Activated naive CD8-positive, alpha-beta T cell treated with anti-CD3 and anti-CD28 coated beads, Interleukin-2, amount 10 ng/mL, durations not matched to agents 7 days and 5 days (primary cell): ENCODE measurements around the gene FCAMR. TPM values are rescaled to one million over a fixed set of nuclear protein-coding genes. Genes with fewer than 3 reads are reported as not detected.

Experiments used
- ATAC-seq: fragments of 150-1000 bp; cut with Tn5 transposase; one replicate; pipeline ENCODE4 v1.10.0; 2021; ENCODE audit warnings: low read depth, moderate library complexity
- POLR2A ChIA-PET: fragments of 350-600 bp; sonication (Branson Sonifier 250); formaldehyde crosslinking; loops from one replicate; lab custom pipeline; 2021; ENCODE audit warnings: antibody characterized with exemption; lab: Charles Lee
- DNase-seq: peaks from one replicate; pipeline ENCODE4 v3.0.0; 2021
- H3K27ac Mint-ChIP-seq: one replicate; pipeline ENCODE4 v1.8.0; 2022; ENCODE audit warnings: mild to moderate bottlenecking, mixed read lengths
- H3K27me3 Mint-ChIP-seq: one replicate; pipeline ENCODE4 v1.8.0; 2022; ENCODE audit warnings: mild to moderate bottlenecking, moderate library complexity, mixed read lengths
- H3K36me3 Mint-ChIP-seq: one replicate; pipeline ENCODE4 v1.8.0; 2021; ENCODE audit warnings: mild to moderate bottlenecking, mixed read lengths
- H3K4me1 Mint-ChIP-seq: one replicate; pipeline ENCODE4 v1.8.0; 2021; ENCODE audit warnings: mixed read lengths
- H3K4me3 Mint-ChIP-seq: one replicate; pipeline ENCODE4 v1.8.0; 2022; ENCODE audit warnings: mild to moderate bottlenecking, moderate library complexity, mixed read lengths
- H3K9me3 Mint-ChIP-seq: one replicate; pipeline ENCODE4 v1.8.0; 2021; ENCODE audit warnings: mixed read lengths
- total RNA-seq, 2 experiments: library from RNA; stranded (reverse); gene quantifications; one replicate each; pipeline ENCODE4 v1.2.3, GENCODE V29; 2021

FCAMR gene
- total RNA-seq, 2 experiments from 2014 or later = 0.22 TPM; not detected in 1

GRCh38 chr1:206982216-206982615 is 12.0 kb upstream of the FCAMR start:
- no peaks in the 10 kb centered on the region for H3K36me3 Mint-ChIP-seq
- no peaks in the 10 kb centered on the region for H3K4me1 Mint-ChIP-seq
- no peaks in the 10 kb centered on the region for H3K9me3 Mint-ChIP-seq
- H3K27me3 Mint-ChIP-seq = peaks cover 55% of the 10 kb centered on the region
- H3K27ac Mint-ChIP-seq = no peak overlapping the region
- DNase-seq (peak; percentile 63), ATAC-seq (peak; percentile 82)
- POLR2A ChIA-PET = interaction anchor here (1.0 to 1.4 kb wide), 5 partner anchors 42 to 246 kb away, joined by 3 to 5 read pairs (median 3); no protein-coding TSS in a partner anchor
- no peak overlapping the region for H3K4me3 Mint-ChIP-seq

- no peak for DNase-seq
- POLR2A ChIA-PET = interaction anchor here (0.7 to 1.2 kb wide), 3 partner anchors 43 to 210 kb away, joined by 3 to 5 read pairs (median 5); no protein-coding TSS in a partner anchor
- Mint-ChIP-seq H3K36me3 (no peaks in the 10 kb centered on the region), H3K27ac (no peak overlapping the region), H3K9me3 (no peaks in the 10 kb centered on the region), H3K4me1 (no peaks in the 10 kb centered on the region), H3K27me3 (peaks cover 49% of the 10 kb centered on the region), H3K4me3 (no peak overlapping the region)
- no peak for ATAC-seq
Observed at GRCh38 chr1:206979379-206980043, 9.3 kb upstream of the FCAMR start.

- ATAC-seq = no peak
- Mint-ChIP-seq H3K4me3 (no peak overlapping the region), H3K27me3 (peaks cover 38% of the 10 kb centered on the region), H3K27ac (no peak overlapping the region), H3K36me3 (no peaks in the 10 kb centered on the region), H3K9me3 (no peaks in the 10 kb centered on the region), H3K4me1 (peaks cover 2% of the 10 kb centered on the region)
- POLR2A ChIA-PET = no interaction called here
- no peak for DNase-seq
Observed at GRCh38 chr1:206978259-206978658, 8.0 kb upstream of the FCAMR start.

GRCh38 chr1:206975306-206975705 is 5.0 kb upstream of the FCAMR start:
- Mint-ChIP-seq H3K9me3 (no peaks in the 10 kb centered on the region), H3K36me3 (no peaks in the 10 kb centered on the region), H3K4me3 (no peak overlapping the region), H3K27me3 (peaks cover 46% of the 10 kb centered on the region), H3K4me1 (peaks cover 2% of the 10 kb centered on the region), H3K27ac (no peak overlapping the region)
- DNase-seq = no peak
- ATAC-seq = no peak
- POLR2A ChIA-PET = interaction anchor here (1.3 kb wide), 1 partner anchor 53 kb away, joined by 5 read pairs; the partner anchor contains the start of gene FCMR

GRCh38 chr1:206974140-206974539 is 3.9 kb upstream of the FCAMR start:
- no peak for DNase-seq
- peaks cover 54% of the 10 kb centered on the region for H3K27me3 Mint-ChIP-seq
- H3K36me3 Mint-ChIP-seq = no peaks in the 10 kb centered on the region
- H3K9me3 Mint-ChIP-seq = no peaks in the 10 kb centered on the region
- no peak overlapping the region for H3K4me3 Mint-ChIP-seq
- POLR2A ChIA-PET = no interaction called here
- H3K27ac Mint-ChIP-seq = no peak overlapping the region
- ATAC-seq = no peak
- H3K4me1 Mint-ChIP-seq = peaks cover 2% of the 10 kb centered on the region

- no peak overlapping the region for H3K4me3 Mint-ChIP-seq
- H3K4me1 Mint-ChIP-seq = peaks cover 14% of the 10 kb centered on the region
- no peak for ATAC-seq
- no peak for DNase-seq
- POLR2A ChIA-PET = no interaction called here
- H3K36me3 Mint-ChIP-seq = no peaks in the 10 kb centered on the region
- no peaks in the 10 kb centered on the region for H3K9me3 Mint-ChIP-seq
- H3K27ac Mint-ChIP-seq = no peak overlapping the region
- peaks cover 45% of the 10 kb centered on the region for H3K27me3 Mint-ChIP-seq
Observed at GRCh38 chr1:206972728-206973127, 2.5 kb upstream of the FCAMR start.

- Mint-ChIP-seq H3K27me3 (peaks cover 32% of the 10 kb centered on the region), H3K27ac (no peak overlapping the region), H3K36me3 (no peaks in the 10 kb centered on the region), H3K4me1 (peaks cover 27% of the 10 kb centered on the region), H3K9me3 (no peaks in the 10 kb centered on the region), H3K4me3 (no peak overlapping the region)
- DNase-seq (no peak), ATAC-seq (no peak)
- POLR2A ChIA-PET = no interaction called here
Observed at GRCh38 chr1:206971029-206971655, 882 bp upstream of the FCAMR start.

GRCh38 chr1:206969090-206969489 is 1.2 kb downstream of the FCAMR start:
- Mint-ChIP-seq H3K27me3 (peaks cover 32% of the 10 kb centered on the region), H3K27ac (no peak overlapping the region), H3K4me1 (peaks cover 28% of the 10 kb centered on the region), H3K9me3 (no peaks in the 10 kb centered on the region), H3K36me3 (no peaks in the 10 kb centered on the region), H3K4me3 (no peak overlapping the region)
- DNase-seq (no peak), ATAC-seq (no peak)
- POLR2A ChIA-PET = no interaction called here

GRCh38 chr1:206967096-206967849 is 3.0 kb downstream of the FCAMR start:
- POLR2A ChIA-PET = no interaction called here

GRCh38 chr1:206965781-206966180 is 4.5 kb downstream of the FCAMR start:
- POLR2A ChIA-PET = interaction anchor here (0.6 kb wide), 1 partner anchor 148 kb away, joined by 3 read pairs; no protein-coding TSS in a partner anchor
- H3K27ac Mint-ChIP-seq = no peak overlapping the region

More at GRCh38 chr1:206967096-206967849, 3.0 kb downstream of the FCAMR start:
- peak overlapping the region; percentile 80 for H3K27ac Mint-ChIP-seq
- ATAC-seq (peak; percentile 59), DNase-seq (no peak)
- peak overlapping the region; percentile 78 for H3K4me3 Mint-ChIP-seq
- no peaks in the 10 kb centered on the region for H3K9me3 Mint-ChIP-seq
- H3K36me3 Mint-ChIP-seq = no peaks in the 10 kb centered on the region
- peaks cover 26% of the 10 kb centered on the region for H3K27me3 Mint-ChIP-seq
- peaks cover 43% of the 10 kb centered on the region for H3K4me1 Mint-ChIP-seq

GRCh38 chr1:206963740-206964139 is 6.5 kb downstream of the FCAMR start:
- H3K9me3 Mint-ChIP-seq = no peaks in the 10 kb centered on the region
- ATAC-seq (no peak), DNase-seq (no peak)
- peaks cover 53% of the 10 kb centered on the region for H3K4me1 Mint-ChIP-seq
- H3K36me3 Mint-ChIP-seq = no peaks in the 10 kb centered on the region
- no peak overlapping the region for H3K4me3 Mint-ChIP-seq
- H3K27me3 Mint-ChIP-seq = no peaks in the 10 kb centered on the region
- H3K27ac Mint-ChIP-seq = peak overlapping the region; percentile 61
- POLR2A ChIA-PET = no interaction called here

More at GRCh38 chr1:206965781-206966180, 4.5 kb downstream of the FCAMR start:
- peaks cover 17% of the 10 kb centered on the region for H3K27me3 Mint-ChIP-seq
- DNase-seq (no peak), ATAC-seq (no peak)
- H3K4me1 Mint-ChIP-seq = peaks cover 54% of the 10 kb centered on the region
- H3K4me3 Mint-ChIP-seq = no peak overlapping the region
- no peaks in the 10 kb centered on the region for H3K9me3 Mint-ChIP-seq
- H3K36me3 Mint-ChIP-seq = no peaks in the 10 kb centered on the region

- no peaks in the 10 kb centered on the region for H3K9me3 Mint-ChIP-seq
- H3K36me3 Mint-ChIP-seq = no peaks in the 10 kb centered on the region
- POLR2A ChIA-PET = interaction anchor here (0.8 kb wide), 1 partner anchor 46 kb away, joined by 3 read pairs; no protein-coding TSS in a partner anchor
- H3K27me3 Mint-ChIP-seq = no peaks in the 10 kb centered on the region
- peaks cover 49% of the 10 kb centered on the region for H3K4me1 Mint-ChIP-seq
- ATAC-seq = no peak
- H3K4me3 Mint-ChIP-seq = no peak overlapping the region
- H3K27ac Mint-ChIP-seq = peak overlapping the region; percentile 78
- no peak for DNase-seq
Observed at GRCh38 chr1:206963119-206963712, 7.0 kb downstream of the FCAMR start.

- POLR2A ChIA-PET = interaction anchor here (0.8 kb wide), 1 partner anchor 45 kb away, joined by 3 read pairs; no protein-coding TSS in a partner anchor
- H3K4me1 Mint-ChIP-seq = peaks cover 39% of the 10 kb centered on the region
- H3K27ac Mint-ChIP-seq = peak overlapping the region; percentile 78
- no peaks in the 10 kb centered on the region for H3K27me3 Mint-ChIP-seq
- ATAC-seq = peak; percentile 91
- peak overlapping the region; percentile 58 for H3K4me3 Mint-ChIP-seq
- peak; percentile 41 for DNase-seq
- H3K36me3 Mint-ChIP-seq = no peaks in the 10 kb centered on the region
- H3K9me3 Mint-ChIP-seq = no peaks in the 10 kb centered on the region
Observed at GRCh38 chr1:206962272-206962671, 8.0 kb downstream of the FCAMR start.
